Uterus (tissue), 2 donors: ENCODE results near the gene INHBB.

Source experiments
- POLR2A ChIP-seq, 2 donors: fragments of 450-650 bp; IDR thresholded peaks; one replicate each; pipeline ENCODE4 v1.6.1; 2016; ENCODE audit warnings: antibody characterized with exemption in 2 of 2, mild to moderate bottlenecking in 1 of 2, moderate library complexity in 1 of 2
- TF ChIP-seq, protein P1 (sequence below), 4 experiments: fragments of 200-600 bp in 2 of 4; fragments of 450-650 bp in 2 of 4; sonication (generic) in 2 of 4; IDR thresholded peaks; one replicate each; pipeline ENCODE4 v1.5.1; 2016 to 2019; ENCODE audit warnings: antibody characterized with exemption in 4 of 4, mild to moderate bottlenecking in 2 of 4, moderate library complexity in 1 of 4

DNA sequence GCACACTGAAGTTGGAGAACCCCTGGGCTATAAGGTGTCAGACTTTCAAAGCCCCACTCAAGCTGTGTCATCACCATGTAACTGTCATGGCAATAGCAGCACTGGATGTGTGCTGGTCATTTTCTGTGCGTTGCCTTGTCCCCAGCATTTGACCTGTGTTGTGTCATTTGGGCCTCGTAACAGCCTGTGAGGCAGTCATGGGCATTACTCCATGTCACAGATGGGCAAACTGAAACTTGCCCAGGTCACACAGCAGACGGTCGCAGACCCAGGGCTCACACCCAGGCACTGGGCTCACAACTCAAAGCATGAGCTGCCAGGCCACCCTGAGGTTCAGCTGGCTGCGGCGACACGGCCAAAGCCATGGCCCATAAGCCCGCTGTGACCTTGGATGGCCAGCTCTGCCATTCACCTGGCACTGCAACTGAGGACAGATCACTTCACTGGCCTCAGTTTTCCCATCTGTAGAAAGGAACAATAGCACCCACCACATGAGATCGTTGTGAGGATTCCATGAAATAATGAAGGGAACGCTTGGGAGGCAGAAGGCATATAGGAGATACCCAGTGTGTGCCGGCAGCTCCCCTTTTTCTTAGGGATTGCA is 36.7 kb downstream of the INHBB start:
- TF ChIP-seq, protein P1, sequence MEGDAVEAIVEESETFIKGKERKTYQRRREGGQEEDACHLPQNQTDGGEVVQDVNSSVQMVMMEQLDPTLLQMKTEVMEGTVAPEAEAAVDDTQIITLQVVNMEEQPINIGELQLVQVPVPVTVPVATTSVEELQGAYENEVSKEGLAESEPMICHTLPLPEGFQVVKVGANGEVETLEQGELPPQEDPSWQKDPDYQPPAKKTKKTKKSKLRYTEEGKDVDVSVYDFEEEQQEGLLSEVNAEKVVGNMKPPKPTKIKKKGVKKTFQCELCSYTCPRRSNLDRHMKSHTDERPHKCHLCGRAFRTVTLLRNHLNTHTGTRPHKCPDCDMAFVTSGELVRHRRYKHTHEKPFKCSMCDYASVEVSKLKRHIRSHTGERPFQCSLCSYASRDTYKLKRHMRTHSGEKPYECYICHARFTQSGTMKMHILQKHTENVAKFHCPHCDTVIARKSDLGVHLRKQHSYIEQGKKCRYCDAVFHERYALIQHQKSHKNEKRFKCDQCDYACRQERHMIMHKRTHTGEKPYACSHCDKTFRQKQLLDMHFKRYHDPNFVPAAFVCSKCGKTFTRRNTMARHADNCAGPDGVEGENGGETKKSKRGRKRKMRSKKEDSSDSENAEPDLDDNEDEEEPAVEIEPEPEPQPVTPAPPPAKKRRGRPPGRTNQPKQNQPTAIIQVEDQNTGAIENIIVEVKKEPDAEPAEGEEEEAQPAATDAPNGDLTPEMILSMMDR (IDR thresholded peaks at IDR 0.05) = no peak
- no peak for TF ChIP-seq POLR2A (IDR thresholded peaks at IDR 0.05)
